Measurements from ENCODE around the gene AIFM2. TPM values are rescaled to one million over a fixed set of nuclear protein-coding genes. Genes with fewer than 3 reads are reported as not detected.
"Not testable (repeated sequence)": the region's sequence is repeated elsewhere in the genome, so short reads cannot be mapped to it uniquely, and the experiment has no call there.

The AIFM2 gene
- polyA plus RNA-seq, 1 experiment: 9.1 TPM

DNA sequence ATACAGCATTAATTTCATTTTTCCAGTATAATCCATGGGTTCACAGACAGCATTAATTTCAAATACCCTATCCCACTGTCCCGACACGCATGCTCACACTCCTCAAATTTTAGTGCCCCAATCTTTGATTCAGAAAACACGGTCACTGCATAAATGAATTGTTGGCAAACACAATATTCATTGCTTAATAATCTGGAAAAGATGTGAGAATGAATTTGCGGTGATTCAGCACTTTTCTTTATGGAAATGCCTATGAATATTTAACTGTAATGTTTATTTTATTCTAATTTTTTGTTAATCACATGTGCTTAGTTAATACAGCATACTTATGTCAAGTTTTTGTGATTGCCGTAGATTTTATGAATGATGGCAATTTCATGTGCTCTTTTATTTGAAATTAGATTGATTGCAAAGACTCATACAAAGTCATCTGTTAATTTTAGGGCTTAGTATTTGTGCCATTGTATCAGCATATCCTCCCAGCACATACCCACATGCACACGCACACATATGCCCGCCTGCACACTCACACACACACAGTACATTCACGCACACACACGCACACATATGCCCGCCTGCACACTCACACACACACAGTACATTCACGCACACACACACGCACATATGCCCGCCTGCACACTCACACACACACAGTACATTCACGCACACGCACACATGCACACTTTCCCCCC, 44.9 kb downstream of the AIFM2 start:
- Histone ChIP-seq H3K27me3 (ENCODE audit: control insufficient read depth, insufficient read depth, low read length) (no peaks in the 10 kb centered on the region), H3K27ac (ENCODE audit: low read depth, low read length) (no peak overlapping the region), H3K4me3 (ENCODE audit: low read depth, low read length) (no peak overlapping the region), H3K9me3 (ENCODE audit: control insufficient read depth, insufficient read depth, low read length) (no peaks in the 10 kb centered on the region)
- CTCF ChIA-PET: interaction anchor here (1.2 kb wide), 1 partner anchor 28 kb away, joined by 3 read pairs; no protein-coding TSS in a partner anchor
- POLR2A ChIA-PET: no interaction called here
- TF ChIP-seq, protein P1, sequence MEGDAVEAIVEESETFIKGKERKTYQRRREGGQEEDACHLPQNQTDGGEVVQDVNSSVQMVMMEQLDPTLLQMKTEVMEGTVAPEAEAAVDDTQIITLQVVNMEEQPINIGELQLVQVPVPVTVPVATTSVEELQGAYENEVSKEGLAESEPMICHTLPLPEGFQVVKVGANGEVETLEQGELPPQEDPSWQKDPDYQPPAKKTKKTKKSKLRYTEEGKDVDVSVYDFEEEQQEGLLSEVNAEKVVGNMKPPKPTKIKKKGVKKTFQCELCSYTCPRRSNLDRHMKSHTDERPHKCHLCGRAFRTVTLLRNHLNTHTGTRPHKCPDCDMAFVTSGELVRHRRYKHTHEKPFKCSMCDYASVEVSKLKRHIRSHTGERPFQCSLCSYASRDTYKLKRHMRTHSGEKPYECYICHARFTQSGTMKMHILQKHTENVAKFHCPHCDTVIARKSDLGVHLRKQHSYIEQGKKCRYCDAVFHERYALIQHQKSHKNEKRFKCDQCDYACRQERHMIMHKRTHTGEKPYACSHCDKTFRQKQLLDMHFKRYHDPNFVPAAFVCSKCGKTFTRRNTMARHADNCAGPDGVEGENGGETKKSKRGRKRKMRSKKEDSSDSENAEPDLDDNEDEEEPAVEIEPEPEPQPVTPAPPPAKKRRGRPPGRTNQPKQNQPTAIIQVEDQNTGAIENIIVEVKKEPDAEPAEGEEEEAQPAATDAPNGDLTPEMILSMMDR (IDR thresholded peaks at IDR 0.05; ENCODE audit: low read depth, low read length): no peak
- DNase-seq (ENCODE audit: low read depth, low spot score): no peak

DNA sequence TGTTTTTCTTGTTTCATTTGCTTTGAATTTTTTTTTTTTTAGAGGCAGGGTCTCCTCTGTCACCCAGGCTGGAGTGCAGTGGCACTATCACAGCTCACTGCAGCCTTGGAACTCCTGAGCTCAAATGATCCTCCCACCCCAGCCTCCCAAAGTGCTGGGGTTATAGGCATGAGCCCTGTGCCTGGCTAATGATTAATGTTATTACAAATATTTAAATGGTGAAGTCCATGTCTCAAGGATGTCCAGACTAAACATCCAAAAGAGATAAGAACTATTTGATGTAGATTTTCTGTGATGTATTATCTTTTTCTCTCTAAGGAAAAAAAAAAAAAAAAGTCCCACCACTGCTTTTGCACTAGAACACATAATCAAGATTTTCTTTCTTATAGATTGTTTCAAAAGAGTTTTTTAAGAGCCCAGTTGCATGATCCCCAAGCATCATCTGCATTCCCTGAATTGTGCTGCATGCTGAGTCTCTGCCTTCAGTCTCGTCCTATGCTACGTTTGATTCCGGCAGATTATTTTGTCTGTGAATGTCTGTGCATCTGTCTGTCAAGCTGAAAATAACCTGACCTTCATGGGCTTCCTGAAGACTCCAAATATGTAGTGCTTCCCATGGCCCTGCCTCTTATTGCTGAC, 46.5 kb downstream of the AIFM2 start:
- Histone ChIP-seq H3K27ac (ENCODE audit: low read depth, low read length) (no peak overlapping the region), H3K4me3 (ENCODE audit: low read depth, low read length) (no peak overlapping the region), H3K27me3 (ENCODE audit: control insufficient read depth, insufficient read depth, low read length) (no peaks in the 10 kb centered on the region), H3K9me3 (ENCODE audit: control insufficient read depth, insufficient read depth, low read length) (no peaks in the 10 kb centered on the region)
- CTCF ChIA-PET: interaction anchor here (2.8 kb wide), 1 partner anchor 30 kb away, joined by 11 read pairs; no protein-coding TSS in a partner anchor
- TF ChIP-seq, protein P1 (IDR thresholded peaks at IDR 0.05; ENCODE audit: low read depth, low read length): no peak
- DNase-seq (ENCODE audit: low read depth, low spot score): no peak
- POLR2A ChIA-PET: no interaction called here

DNA sequence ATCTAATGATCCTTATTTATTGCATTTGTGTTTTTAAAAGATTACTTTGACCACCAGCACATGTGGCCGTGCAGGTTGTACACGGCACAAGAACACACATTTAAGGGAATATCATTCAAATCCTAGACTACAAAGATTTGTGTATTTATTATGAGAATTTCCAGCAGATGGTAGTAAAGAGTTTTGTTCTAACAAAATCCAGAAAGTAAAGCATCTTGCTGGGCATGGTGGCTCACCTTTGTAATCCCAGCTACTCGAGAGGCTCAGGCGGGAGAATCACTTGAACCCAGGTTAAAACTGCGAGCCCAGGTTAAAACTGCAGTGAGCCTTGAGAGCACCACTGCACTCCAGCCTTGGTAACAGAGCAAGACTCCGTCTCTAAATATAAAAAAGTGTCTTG, 48.4 kb downstream of the AIFM2 start:
- H3K4me3 ChIP-seq (ENCODE audit: low read depth, low read length): no peak overlapping the region
- TF ChIP-seq, protein P1 (IDR thresholded peaks at IDR 0.05; ENCODE audit: low read depth, low read length): no peak
- POLR2A ChIA-PET: no interaction called here
- DNase-seq (ENCODE audit: low read depth, low spot score): no peak
- no peaks in the 10 kb centered on the region for H3K27me3 ChIP-seq (ENCODE audit: control insufficient read depth, insufficient read depth, low read length)
- CTCF ChIA-PET: interaction anchor here (2.8 kb wide), 1 partner anchor 32 kb away, joined by 11 read pairs; no protein-coding TSS in a partner anchor
- no peak overlapping the region for H3K27ac ChIP-seq (ENCODE audit: low read depth, low read length)
- no peaks in the 10 kb centered on the region for H3K9me3 ChIP-seq (ENCODE audit: control insufficient read depth, insufficient read depth, low read length)

DNA sequence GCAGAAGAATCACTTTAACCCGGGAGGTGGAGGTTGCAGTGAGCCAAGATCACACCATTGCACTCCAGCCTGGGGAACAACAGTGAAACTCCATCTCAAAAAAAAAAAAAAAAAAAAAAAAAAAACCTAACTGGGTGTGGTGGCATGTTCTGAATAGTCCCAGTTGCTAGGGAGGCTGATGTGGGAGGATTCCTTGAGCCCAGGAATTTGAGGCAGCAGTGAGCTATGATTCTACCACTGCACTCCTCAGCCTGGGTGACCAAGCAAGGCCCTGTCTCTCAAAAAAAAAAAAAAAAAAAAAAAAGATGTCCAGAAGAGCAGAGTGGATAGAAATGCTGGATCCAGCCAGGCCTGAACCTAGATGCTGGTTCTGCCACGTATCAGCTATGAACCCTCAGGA, 51.8 kb downstream of the AIFM2 start:
- H3K9me3 ChIP-seq (ENCODE audit: control insufficient read depth, insufficient read depth, low read length); POLR2A ChIA-PET; DNase-seq (ENCODE audit: low read depth, low spot score); H3K27me3 ChIP-seq (ENCODE audit: control insufficient read depth, insufficient read depth, low read length); H3K27ac ChIP-seq (ENCODE audit: low read depth, low read length); H3K4me3 ChIP-seq (ENCODE audit: low read depth, low read length): not testable (repeated sequence)
- CTCF ChIA-PET: interaction anchor here (0.6 to 1.6 kb wide), 3 partner anchors 35 to 297 kb away, joined by 3 to 6 read pairs (median 4); no protein-coding TSS in a partner anchor

DNA sequence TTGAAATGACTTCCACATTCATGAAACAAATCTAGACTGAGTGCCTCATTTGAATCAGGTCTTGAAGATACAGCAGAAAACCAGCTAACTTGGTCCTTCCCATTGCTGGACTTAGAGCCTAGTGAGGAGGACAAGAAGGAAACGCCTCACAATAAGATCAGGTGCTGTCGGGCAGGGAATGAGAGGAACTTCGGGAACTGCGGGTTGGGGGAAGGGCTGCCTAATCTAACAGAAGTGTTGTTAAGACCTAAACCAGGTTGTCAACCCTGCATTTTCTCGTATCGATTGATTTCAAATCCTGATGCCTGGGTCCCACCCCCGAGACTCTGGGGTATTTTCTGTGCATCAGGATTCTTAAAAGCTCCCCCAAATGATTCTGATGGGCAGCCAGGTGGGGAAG, 53.7 kb downstream of the AIFM2 start:
- ChIA-PET CTCF (interaction anchor here (1.0 to 2.1 kb wide), 2 partner anchors 27 to 121 kb away, joined by 4 to 5 read pairs; partner anchors contain the start of gene MACROH2A2), POLR2A (no interaction called here)
- Histone ChIP-seq H3K27me3 (ENCODE audit: control insufficient read depth, insufficient read depth, low read length) (no peaks in the 10 kb centered on the region), H3K27ac (ENCODE audit: low read depth, low read length) (no peak overlapping the region), H3K4me3 (ENCODE audit: low read depth, low read length) (no peak overlapping the region), H3K9me3 (ENCODE audit: control insufficient read depth, insufficient read depth, low read length) (no peaks in the 10 kb centered on the region)
- TF ChIP-seq, protein P1 (IDR thresholded peaks at IDR 0.05; ENCODE audit: low read depth, low read length): no peak
- DNase-seq (ENCODE audit: low read depth, low spot score): no peak
